Measurements from ENCODE around the gene LZTS3.
A peak's percentile ranks its signal among the peaks of the same experiment; 100 is the strongest.
"Not testable (repeated sequence)": the region's sequence is repeated elsewhere in the genome, so short reads cannot be mapped to it uniquely, and the experiment has no call there.

Gene LZTS3

DNA sequence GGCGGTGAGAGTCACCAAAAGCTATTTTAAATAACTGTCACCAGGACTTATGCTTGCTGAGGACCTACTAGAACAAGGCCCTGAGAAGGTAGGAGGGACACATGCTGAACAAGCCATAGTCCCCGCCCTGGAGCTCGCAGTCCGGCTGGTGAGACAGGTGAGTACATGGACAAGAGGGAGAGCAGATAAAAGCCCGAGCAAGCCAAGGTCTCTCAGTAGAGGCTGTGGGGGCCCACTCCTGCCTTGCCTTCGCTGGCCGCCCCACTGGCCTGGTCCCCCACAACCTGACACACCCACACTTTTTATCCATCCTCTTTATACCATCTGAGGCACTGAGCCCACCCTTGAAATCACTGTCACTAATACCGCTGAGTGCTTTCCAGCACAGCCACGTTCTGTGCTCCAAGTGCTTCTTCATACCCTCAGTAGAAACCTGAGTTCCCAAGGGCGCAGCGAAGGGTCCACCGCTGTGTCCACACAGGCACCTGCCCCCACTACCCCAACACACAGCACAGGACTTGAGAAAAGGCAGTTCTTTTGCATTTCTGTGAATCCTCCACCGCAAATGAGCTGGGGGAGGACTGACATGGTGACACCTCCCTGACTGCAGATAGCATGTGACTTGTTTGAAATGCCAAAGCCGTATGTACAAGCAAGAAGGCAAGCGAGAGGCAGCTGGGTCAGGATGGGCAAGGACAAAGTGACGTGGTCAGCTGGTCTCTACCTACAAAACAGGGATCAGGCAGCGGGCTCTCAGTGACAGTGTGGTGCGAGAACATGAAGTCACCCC is 19.1 kb upstream of the LZTS3 start:
- no peak for DNase-seq

DNA sequence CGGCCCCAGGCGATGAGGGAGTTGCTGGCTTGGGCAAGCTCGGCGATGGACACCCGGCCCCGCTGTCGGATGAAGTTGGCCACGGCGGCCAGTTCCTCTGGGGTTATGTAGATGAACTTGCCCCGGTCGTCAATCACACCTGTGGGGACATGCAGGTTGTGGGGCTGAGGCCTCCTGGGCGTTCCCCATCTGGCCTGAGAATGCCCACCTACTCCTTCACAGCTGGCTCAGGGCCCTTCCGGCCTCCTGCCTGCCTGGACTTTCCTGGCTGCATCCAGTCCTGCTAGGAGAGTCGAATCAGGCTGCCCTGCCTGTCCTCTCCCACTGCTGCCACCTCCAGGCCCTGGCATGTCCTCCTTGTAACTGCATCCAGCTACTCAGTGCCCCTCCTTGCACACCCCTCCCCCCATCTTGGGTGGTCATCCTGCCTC is 17.3 kb upstream of the LZTS3 start:
- DNase-seq = no peak

DNA sequence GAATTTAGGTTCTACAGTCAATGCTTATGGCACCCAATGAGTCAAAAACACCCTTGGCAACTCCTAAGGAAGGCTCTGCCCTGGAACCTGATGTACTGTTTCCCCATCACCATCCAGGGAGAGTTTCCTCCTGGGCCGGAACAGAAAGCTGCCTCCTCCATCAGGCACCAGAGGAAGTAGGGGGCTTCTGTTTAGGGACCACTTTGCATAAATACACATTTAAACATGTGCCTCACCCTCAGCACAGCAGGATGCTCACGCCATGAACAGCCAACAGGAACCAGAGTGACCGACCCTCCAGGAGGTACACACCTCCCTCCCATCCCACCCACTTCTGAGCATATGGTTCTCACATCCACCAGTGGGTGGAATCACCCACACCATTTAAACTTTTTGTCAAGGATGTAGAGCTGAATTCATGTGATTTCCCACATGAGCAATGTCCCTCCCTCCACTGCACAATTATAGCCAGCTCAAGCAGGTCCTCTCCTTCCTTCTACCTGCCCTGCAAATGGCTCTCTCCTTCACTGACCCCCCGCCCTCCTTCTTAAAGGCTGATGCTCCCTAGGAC is 16.3 kb upstream of the LZTS3 start:
- no peak for DNase-seq

DNA sequence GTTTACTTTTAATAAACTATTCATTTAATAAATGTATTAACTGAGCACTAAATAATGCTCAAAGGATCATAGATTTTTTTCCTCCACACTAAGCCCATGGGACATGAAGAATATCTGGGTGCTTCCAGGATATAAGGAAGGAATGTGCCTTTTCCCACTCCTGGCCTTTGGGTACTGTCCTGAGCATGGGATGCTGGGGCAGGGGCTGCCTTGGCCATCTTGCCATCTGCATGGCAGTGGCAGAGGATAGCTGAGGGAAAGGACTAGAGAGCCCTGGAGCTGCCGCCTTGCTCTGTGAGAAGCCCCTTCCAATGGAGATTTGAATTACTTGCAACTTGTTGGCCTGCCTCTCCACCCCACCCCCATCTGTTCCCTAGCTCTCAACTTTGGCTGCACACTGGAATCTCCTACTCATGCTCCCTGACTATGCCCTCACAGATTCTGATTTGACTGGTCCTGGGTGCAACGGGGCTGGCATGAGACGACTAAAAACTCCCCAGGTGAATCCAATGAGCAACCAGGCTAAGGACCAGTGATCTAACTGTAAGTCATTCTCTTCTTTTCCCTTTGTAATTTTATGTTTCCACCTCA is 15.6 kb upstream of the LZTS3 start:
- DNase-seq = no peak

DNA sequence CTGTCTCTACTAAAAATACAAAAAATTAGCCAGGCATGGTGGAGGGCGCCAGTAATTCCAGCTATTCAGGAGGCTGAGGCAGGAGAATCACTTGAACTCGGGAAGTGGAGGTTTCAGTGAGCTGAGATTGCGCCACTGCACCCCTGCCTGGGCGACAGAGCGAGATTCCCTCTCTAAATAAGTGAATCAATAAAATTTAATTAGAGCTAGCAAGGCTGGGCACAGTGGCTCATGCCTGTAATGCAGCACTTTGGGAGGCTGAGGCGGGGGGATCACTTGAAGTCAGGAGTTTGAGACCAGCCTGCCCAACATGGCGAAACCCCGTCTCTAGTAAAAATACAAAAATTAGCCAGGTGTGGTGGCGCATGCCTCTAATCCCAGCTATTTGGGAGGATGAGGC is 14.5 kb upstream of the LZTS3 start:
- DNase-seq = not testable (repeated sequence)

DNA sequence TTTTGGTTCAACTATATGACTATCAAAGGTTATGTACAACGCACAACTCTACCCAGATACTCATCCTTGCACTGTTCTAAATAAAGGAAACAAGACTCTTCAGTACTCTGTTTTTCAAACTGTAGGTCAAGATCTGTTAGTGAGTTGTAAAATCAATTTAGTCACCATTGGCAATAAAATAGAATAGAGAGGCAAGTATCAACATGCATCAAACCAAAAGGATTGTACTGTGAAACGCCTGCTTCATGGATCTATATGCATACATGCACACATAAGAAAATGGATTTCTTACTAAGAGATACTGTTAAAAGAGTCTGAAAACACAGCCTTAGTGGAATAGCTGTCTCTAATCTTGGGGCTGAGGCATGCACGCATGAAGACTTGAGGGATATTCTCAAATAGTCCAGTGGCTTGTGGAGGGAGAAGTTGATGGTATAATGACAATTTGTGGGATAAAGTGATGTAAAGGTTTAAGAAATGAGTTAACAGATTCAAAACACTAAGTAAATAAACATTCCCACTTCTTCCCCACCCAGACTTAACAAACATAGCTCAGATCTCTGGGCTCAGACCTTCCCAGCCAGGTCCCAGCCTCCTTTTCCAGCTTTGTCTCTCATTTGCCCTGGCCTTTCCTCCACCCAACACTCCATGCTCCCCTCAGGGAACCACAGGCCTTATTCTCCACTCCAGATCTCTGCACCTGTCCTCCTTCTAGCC is 10.7 kb upstream of the LZTS3 start:
- no peak for DNase-seq

DNA sequence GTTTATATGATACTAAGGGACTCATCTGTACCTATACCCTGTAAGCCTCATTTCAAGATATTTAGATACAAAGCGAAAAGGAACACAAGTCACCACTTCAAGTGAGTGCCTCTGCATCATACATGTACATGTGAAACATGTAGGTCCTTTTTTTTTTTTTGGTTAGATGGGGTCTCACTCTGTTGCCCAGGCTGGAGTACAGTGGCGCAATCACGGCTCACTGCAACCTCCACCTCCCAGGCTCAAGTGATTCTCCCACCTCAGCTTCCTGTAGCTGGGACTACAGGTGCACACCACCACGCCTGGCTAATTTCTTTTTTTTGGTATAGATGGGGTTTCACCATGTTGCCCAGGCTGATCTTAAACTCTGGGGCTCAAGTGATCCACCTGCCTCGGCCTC is 9.1 kb upstream of the LZTS3 start:
- not testable (repeated sequence) for DNase-seq

DNA sequence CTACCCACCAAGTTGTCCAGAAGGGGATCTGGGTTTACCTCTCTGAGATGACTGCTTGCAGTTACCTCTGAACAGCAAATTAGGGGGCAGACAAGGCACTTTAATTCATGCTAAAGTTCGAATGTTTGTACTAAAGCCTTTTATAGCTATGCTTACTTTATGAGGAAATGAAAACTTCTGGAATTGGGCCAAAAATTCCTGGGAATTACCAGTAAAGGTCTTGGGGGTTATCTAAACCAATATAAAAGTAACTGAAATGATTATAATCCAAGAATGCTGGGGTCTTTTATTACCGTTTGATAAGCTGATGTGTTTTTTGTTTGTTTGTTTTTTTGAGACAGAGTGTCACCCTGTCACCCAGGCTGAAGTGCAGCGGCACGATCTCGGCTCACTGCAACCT is 7.9 kb upstream of the LZTS3 start:
- DNase-seq = no peak

DNA sequence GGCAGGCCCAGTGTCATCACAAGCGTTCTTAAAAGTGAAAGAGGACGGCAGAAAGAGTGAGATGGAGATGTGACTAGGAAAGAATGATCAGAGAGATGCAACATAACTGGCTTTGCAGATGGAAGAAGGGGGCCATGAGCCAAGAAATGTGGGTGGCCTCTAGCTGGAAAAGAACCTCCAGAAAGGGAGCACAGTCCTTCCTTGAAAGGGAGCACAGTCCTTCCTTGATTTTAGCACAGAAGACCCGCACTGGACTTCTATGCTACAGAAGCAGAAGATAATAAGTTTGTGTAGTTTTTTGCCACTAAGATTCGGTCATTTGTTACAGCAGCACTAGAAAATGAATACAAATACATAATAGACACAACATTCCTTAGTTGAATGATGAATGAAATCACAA is 7.0 kb upstream of the LZTS3 start:
- DNase-seq = no peak

DNA sequence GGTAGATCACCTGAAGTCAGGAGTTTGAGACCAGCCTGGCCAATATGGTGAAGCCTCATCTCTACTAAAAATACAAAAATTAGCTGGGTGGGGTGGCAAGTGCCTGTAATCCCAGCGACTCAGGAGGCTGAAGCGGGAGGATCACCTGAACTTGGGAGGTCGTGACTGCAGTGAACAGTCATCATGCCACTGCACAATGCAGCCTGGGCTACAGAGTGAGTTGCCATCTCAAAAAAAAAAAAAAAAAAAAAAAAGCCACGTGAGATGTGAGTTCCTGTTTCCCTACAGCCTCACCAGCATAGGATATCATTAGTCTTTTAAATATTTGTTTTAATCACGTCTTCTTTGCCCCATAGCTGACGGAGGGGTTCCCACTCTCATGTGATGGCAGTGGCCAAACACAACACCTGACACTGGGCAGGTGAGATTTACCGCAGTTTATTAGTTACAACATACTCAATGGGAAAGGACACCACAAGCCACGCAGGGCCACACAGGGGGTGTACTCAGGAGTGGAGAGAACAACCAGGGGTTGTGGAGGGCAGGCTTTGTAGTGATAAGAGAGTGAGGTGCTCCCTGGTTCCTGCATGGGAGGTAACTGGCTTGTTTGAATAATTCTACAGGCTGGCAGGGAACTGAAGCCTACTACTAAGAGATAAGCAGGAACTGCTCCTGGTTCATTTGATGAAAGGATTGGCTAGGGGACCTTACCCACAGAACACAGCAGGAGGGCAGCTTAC is 4.6 kb upstream of the LZTS3 start:
- no peak for DNase-seq

DNA sequence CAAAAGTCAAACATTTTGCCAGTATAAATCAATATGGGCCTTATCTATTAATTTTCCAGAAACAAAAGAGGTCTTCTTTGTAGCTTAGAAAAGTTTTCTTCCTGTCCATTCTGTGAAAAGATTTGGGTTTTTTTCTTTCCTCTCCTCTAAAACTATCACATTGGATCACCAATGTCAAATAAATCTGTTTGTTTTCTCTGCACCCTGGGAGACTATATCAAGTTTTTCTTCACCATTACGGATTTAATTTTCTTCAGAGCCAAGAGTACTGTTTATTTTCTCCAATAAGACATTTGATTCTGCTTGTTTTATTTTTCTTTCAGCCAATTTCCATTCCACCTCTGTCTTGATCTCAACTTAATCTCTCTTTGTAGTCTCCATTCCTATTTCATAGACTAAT is 1.9 kb upstream of the LZTS3 start:
- no peak for DNase-seq

DNA sequence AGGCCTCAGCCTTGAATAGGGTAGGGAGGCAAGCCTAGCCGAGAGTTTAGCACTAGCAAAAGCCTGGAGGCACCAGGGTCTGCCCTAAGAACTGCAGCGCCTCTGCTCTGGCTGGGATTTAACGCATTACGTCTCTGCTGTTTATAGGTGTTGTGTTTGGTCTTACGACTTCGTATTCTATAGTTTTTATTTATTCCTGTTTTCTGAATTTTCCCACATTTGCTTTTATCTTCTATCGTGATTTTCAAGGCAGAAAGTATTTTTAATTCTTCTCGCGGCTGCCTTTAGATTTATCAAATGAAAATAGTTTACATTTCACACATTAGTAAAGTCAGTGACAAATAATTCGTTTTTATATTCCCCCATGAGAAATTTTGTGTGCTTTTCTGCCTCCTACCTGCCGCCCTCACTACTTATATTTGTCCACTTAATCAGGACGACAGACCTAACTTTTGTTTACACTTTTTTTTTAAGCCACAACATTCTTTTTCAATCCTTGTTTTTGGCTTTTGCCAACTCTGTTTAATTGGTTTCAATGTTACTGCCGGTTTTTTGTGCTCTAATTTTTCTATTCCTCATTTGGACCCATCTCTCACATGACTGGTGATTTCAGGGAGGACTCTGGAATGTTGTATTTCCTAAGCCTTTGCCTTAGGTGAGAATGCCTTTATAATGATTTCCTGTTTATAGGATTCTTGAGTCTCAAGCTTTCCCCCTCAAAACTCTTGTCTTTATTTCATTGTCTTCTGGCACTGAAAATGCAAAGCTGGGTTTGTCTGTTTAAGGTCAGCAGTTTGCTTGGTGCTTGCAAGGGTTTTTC is 1.3 kb upstream of the LZTS3 start:
- DNase-seq = no peak

DNA sequence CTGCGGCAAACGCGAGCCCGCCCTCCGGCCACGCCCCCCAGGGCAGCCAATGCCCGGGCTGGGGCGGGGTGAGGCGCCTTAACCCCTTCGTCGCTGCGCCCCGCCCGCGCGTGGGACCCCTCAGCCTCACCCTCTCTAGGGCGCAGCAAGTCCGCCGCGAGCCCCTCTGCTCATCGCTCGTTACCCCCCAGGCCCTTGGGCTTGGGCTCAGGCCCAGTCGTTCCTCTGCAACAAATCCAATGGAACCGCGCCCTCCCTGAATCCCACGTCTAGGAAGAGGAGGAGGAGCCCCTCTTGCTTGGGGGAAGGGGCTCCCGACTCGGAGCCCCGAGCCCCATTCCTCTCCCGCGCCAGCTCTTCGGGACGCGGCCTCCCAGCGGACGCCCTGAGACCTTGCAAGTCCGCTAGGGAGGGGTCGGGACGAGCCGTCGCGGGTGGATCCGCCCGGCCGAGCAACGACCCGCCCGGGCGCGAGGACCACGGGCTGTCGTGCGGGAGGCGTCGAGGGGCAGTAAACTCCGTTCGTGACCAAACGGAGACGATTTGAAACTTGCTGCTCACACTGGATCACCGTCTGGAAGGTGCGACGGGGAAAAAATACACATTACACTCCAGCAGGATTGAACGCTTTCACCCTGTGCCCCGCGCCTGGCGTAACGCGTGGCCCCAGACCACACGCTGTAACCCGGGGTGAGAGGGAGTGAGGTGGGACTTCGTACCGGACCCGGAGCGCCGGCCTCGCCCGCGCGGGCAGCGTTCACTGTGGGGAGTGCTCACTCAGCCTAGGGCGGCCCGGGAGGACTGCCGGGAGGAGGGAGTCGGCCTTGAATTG is 477 bp upstream of the LZTS3 start:
- peak; percentile 87 for DNase-seq

DNA sequence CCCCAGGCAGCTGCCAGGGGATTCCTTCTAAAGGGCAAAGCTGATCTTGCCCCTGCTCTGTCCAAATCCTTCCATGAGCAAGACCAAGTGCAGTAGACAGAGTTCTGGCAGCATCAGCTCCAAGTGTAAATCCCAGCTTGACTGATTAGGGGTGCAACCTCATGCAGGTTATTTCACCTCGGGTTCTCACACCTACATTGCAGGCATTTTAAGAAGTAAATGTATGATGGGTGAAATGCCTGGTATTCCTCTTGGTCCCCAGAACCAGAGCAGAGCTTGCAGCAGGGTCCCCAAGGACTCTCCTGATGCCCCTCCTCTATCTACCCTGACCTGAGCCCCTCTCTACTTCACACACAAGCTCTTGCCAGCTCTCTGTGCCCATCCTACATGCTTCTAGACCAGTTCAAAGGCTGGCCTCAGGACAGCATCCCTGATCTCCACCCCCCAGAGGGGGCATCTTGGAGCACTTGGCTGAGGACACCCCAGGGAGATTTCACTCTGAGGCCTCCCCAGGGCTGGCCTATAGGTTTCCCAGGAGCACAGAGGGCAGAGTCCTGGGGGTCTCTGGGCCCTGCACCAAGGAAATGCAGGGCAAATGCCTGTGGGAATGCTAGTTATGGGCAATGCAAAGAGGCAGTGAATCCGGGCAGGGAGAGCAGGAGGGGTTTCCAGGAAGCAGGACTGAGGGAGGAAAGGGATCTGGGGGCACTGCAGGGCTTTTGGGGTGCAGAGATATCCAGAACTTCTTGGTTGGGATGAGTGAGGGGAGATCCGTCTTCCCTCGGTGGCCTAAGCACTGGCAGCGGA is 1.0 kb downstream of the LZTS3 start:
- no peak for DNase-seq

DNA sequence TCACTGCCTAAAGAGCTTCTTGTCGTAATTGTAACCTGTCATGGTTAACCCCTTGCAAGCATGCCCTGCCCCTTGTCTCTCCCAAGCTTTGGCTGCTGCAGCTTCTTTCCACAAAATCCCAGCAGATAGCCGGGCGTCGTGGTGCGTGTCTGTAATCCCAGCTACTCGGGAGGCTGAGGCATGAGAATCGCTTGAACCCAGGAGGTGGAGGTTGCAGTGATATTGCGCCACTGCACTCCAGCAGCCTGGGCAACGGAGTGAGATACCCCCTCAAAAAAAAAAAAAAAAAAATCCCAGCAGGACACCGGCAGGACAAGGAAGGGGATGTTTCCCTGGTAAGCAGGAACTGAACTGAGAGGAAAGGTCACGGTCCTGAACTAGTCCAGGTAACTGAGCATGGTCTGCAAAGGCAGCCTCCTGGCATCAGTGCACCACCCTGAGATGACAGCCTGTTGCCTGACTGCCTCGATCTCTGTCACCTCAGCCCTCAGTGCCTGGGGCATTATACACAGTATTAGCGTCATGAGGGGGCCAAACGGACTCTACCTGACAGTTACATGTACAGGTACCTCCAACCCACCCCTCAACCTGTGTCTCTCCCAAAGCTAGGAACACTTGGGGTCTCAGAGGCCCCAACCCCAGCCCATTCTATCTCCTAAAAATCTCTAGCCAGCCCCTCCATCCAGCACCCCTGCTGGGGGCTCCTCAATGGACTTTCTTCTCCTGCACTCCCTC is 1.8 kb downstream of the LZTS3 start:
- no peak for DNase-seq

DNA sequence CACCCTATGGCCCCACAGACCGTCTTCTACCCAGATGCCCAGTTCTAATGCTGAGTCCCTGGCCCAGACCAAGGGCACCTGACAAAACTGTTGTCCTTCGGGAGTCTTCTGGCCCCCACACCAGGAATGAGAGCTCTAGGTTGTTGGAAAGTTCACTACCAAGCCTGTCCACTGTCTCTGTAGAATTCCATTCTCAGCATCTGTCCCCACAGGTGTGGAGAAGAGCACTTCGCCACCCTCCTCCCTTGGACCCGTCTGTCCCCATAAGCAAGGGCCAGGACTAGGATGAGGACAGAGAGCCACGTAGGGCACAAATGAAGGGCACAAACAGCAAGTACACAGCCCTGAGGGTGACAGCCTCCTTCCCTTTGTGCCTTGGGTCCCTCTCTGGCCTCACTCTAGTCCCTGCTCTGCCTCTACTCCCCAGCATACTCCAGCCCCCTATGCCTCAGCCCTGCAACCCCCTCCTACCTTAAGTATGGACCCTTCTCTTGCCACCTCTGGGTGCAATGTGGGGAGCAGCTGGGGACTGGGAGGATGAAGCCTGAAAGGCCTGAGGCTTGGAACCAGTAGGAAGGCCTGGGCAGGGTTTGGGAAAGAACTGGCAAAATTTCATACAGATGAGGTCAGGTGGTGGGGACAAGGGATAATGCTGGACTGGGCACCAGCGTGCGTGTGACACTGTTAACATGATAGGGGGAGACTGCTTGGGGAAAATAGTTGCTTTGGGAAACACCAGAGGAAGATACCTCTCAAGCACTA is 4.3 kb downstream of the LZTS3 start:
- DNase-seq = no peak

DNA sequence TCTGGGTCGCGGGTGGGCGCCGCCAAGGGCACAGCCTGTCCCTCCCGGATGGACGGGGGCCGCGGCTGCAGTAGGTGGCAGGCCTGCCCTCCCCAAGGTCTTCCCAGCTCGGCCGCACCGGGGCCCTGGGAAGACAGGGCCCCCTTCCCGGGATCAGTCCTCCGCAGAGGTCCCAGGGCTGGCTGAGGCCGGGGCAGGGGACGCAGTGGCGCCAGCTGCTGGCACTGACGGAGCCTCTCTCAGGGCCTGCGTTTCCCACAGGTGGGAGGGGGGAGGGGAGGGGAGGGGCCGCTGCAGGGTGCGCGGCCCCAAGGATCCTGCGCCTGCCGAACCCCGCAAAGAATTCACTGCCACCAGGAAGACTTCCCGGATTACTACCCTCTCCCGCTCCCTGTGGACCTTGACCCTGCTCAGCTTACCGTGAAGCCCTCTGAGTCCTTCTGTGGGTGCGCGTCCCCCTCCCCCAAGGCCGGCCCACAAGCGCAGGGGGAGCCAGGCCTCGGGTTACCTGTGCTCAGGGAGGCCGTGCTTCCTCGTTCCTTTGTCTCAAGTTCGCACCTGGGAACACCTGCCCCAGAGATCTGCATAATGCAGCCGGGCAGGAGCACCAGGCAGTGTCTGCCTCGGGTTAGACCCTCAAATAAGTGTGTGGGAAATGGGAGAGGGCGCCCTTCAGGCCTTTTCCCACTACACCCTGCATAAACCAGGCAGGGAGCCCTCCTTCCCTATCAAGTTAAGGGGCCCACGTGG is 5.1 kb downstream of the LZTS3 start:
- DNase-seq = no peak

DNA sequence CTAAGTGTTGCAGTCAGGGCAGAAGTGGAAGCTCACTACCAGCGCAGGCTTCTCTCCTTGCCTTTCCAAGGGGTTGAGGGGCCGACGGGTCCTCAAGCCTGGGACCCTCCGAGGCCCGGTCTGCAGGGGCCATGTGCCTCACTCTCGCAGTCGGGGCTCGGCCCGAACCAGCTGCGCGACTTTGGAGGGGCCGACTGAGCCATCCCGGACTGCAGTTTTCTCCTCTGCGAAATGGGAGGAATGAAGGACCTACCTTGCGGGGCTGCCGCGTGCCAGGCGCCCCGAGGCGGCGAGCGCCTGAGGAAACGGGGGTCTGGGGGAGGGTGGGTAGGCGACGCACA is 5.6 kb downstream of the LZTS3 start:
- no peak for DNase-seq

Measured in NCI-H1105 (cell line).